ENCODE measurements around the gene PAX8. TPM values are rescaled to one million over a fixed set of nuclear protein-coding genes. Genes with fewer than 3 reads are reported as not detected.
A peak's percentile ranks its signal among the peaks of the same experiment; 100 is the strongest.

PAX8 gene
- total RNA-seq, 1 donor from 2014 or later: not detected

GRCh38 chr2:113229795-113230194 lies 48.9 kb downstream of the PAX8 start:
- no peak for FAIRE-seq
- Histone ChIP-seq H3K27me3 (ENCODE audit: control insufficient read depth, insufficient read depth, low read length) (no peaks in the 10 kb centered on the region), H3K36me3 (ENCODE audit: control insufficient read depth, insufficient read depth, low read length) (no peaks in the 10 kb centered on the region), H3K4me3 (ENCODE audit: low read depth, low read length) (no peak overlapping the region)
- TF ChIP-seq CTCF (IDR thresholded peaks at IDR 0.05; ENCODE audit: insufficient read depth, low read length, severe bottlenecking): no peak
- DNase-seq (ENCODE audit: low read depth): no peak

GRCh38 chr2:113228991-113229716 lies 49.6 kb downstream of the PAX8 start:
- DNase-seq (ENCODE audit: low read depth) (no peak), FAIRE-seq (no peak)
- Histone ChIP-seq H3K36me3 (ENCODE audit: control insufficient read depth, insufficient read depth, low read length) (no peaks in the 10 kb centered on the region), H3K27me3 (ENCODE audit: control insufficient read depth, insufficient read depth, low read length) (no peaks in the 10 kb centered on the region), H3K4me3 (ENCODE audit: low read depth, low read length) (no peak overlapping the region)
- TF ChIP-seq CTCF (IDR thresholded peaks at IDR 0.05; ENCODE audit: insufficient read depth, low read length, severe bottlenecking): no peak

GRCh38 chr2:113228351-113228750 lies 50.4 kb downstream of the PAX8 start:
- FAIRE-seq (peak; percentile 50), DNase-seq (ENCODE audit: low read depth) (no peak)
- H3K27me3 ChIP-seq (ENCODE audit: control insufficient read depth, insufficient read depth, low read length): no peaks in the 10 kb centered on the region
- H3K4me3 ChIP-seq (ENCODE audit: low read depth, low read length): no peak overlapping the region
- no peaks in the 10 kb centered on the region for H3K36me3 ChIP-seq (ENCODE audit: control insufficient read depth, insufficient read depth, low read length)
- no peak for TF ChIP-seq CTCF (IDR thresholded peaks at IDR 0.05; ENCODE audit: insufficient read depth, low read length, severe bottlenecking)

GRCh38 chr2:113227698-113228097 lies 51.0 kb downstream of the PAX8 start:
- FAIRE-seq (no peak), DNase-seq (ENCODE audit: low read depth) (no peak)
- no peak overlapping the region for H3K4me3 ChIP-seq (ENCODE audit: low read depth, low read length)
- no peaks in the 10 kb centered on the region for H3K36me3 ChIP-seq (ENCODE audit: control insufficient read depth, insufficient read depth, low read length)
- TF ChIP-seq CTCF (IDR thresholded peaks at IDR 0.05; ENCODE audit: insufficient read depth, low read length, severe bottlenecking): no peak
- H3K27me3 ChIP-seq (ENCODE audit: control insufficient read depth, insufficient read depth, low read length): no peaks in the 10 kb centered on the region

GRCh38 chr2:113227290-113227689 lies 51.4 kb downstream of the PAX8 start:
- Histone ChIP-seq H3K4me3 (ENCODE audit: low read depth, low read length) (no peak overlapping the region), H3K36me3 (ENCODE audit: control insufficient read depth, insufficient read depth, low read length) (no peaks in the 10 kb centered on the region), H3K27me3 (ENCODE audit: control insufficient read depth, insufficient read depth, low read length) (no peaks in the 10 kb centered on the region)
- no peak for TF ChIP-seq CTCF (IDR thresholded peaks at IDR 0.05; ENCODE audit: insufficient read depth, low read length, severe bottlenecking)
- FAIRE-seq (no peak), DNase-seq (ENCODE audit: low read depth) (no peak)

- DNase-seq (ENCODE audit: low read depth) (no peak), FAIRE-seq (no peak)
- Histone ChIP-seq H3K4me3 (ENCODE audit: low read depth, low read length) (no peak overlapping the region), H3K27me3 (ENCODE audit: control insufficient read depth, insufficient read depth, low read length) (no peaks in the 10 kb centered on the region), H3K36me3 (ENCODE audit: control insufficient read depth, insufficient read depth, low read length) (no peaks in the 10 kb centered on the region)
- no peak for TF ChIP-seq CTCF (IDR thresholded peaks at IDR 0.05; ENCODE audit: insufficient read depth, low read length, severe bottlenecking)
Observed at GRCh38 chr2:113226462-113226861, 52.3 kb downstream of the PAX8 start.
